HCT116 (cell line): ENCODE data around the gene TCEANC2.

ENCODE experiments used
- CEBPB ChIP-seq: IDR thresholded peaks from 2 replicates; pipeline ENCODE4 v1.6.1; 2012; ENCODE audit warnings: low read depth
- CTCF ChIP-seq, 3 experiments: fragments of 200-600 bp in 1 of 3; sonication (generic) in 1 of 3; IDR thresholded peaks in 2 of 3; conservative IDR thresholded peaks in 1 of 3; 2 replicates each; pipeline ENCODE4 v1.5.1; 2012 to 2017; ENCODE audit warnings: low read depth in 2 of 3, low read length in 2 of 3, antibody characterized with exemption in 1 of 3, borderline replicate concordance in 1 of 3, control low read depth in 1 of 3, mild to moderate bottlenecking in 1 of 3, mixed read lengths in 1 of 3, mixed run types in 1 of 3, moderate library complexity in 1 of 3; ENCODE audit not compliant: insufficient read depth in 1 of 3
- EZH2 ChIP-seq: fragments of 200-600 bp; sonication (generic); IDR thresholded peaks from 2 replicates; pipeline ENCODE4 v1.6.1; 2017; ENCODE audit warnings: antibody characterized with exemption, mixed run types
- EZH2phosphoT487 ChIP-seq: fragments of 200-600 bp; IDR thresholded peaks from 2 replicates; pipeline ENCODE4 v1.6.1; 2018; ENCODE audit warnings: antibody characterized with exemption, borderline replicate concordance
- JUND ChIP-seq: IDR thresholded peaks from 2 replicates; pipeline ENCODE4 v1.6.1; 2012
- MAX ChIP-seq: IDR thresholded peaks from 2 replicates; pipeline ENCODE4 v1.6.1; 2012
- POLR2A ChIP-seq: IDR thresholded peaks from 2 replicates; pipeline ENCODE4 v1.7.0; 2011; ENCODE audit warnings: borderline replicate concordance; ENCODE audit not compliant: insufficient read depth, insufficient read length; ENCODE audit errors: extremely low read depth
- POLR2AphosphoS5 ChIP-seq: IDR thresholded peaks from 2 replicates; pipeline ENCODE4 v1.6.1; 2011; ENCODE audit warnings: mild to moderate bottlenecking, low read depth, low read length, moderate library complexity
- SIN3A ChIP-seq: IDR thresholded peaks from 2 replicates; pipeline ENCODE4 v1.6.1; 2012; ENCODE audit warnings: low read depth
- YY1 ChIP-seq: IDR thresholded peaks from 2 replicates; pipeline ENCODE4 v1.6.1; 2011; ENCODE audit warnings: low read length, low read depth, moderate library complexity, mild to moderate bottlenecking; ENCODE audit not compliant: insufficient replicate concordance; ENCODE audit errors: extremely low read depth
- ZNF274 ChIP-seq: fragments of 200-500 bp; sonication (Bioruptor generic); IDR thresholded peaks from 2 replicates; pipeline ENCODE4 v1.6.1; 2014; ENCODE audit warnings: mild to moderate bottlenecking, low read depth, low read length, inconsistent platforms

GRCh38 chr1:54131419-54131818, 78.0 kb downstream of the TCEANC2 start:
- no peak for TF ChIP-seq YY1
- no peak for TF ChIP-seq CTCF (IDR thresholded peaks at IDR 0.05 in 2 of 3, conservative IDR thresholded peaks at IDR 0.05 in 1 of 3; ENCODE audit: borderline replicate concordance in 1 of 3, insufficient read depth in 1 of 3, low read depth in 2 of 3, low read length in 2 of 3)
- no peak for TF ChIP-seq SIN3A
- TF ChIP-seq POLR2A = no peak
- TF ChIP-seq MAX = no peak
- no peak for TF ChIP-seq ZNF274
- TF ChIP-seq CEBPB = no peak
- no peak for TF ChIP-seq JUND
- TF ChIP-seq EZH2 = no peak
- TF ChIP-seq EZH2phosphoT487 = no peak
- TF ChIP-seq POLR2AphosphoS5 = no peak
